ENCODE results near the gene FAM13A.

The FAM13A gene

DNA sequence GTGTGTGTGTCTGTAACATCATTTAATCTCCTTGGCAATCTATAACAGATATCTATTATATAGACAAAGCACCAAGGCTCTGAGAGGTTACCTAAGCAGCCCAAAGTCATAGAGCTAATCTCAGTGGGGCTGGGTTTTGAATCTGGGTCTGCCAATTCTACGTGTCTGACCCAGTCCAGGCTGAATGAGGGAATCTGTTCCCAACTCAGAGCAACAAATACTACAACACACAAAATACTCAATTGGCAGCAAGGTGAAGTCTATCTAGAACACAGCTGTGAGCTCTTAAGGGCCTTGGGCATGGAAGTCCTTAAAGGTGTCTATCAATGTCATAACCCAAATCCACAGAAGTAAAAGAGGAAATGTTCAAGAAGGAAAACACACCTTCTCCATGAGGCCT is 311.8 kb downstream of the FAM13A start:
- DNase-seq (ENCODE audit: low read depth): no peak

DNA sequence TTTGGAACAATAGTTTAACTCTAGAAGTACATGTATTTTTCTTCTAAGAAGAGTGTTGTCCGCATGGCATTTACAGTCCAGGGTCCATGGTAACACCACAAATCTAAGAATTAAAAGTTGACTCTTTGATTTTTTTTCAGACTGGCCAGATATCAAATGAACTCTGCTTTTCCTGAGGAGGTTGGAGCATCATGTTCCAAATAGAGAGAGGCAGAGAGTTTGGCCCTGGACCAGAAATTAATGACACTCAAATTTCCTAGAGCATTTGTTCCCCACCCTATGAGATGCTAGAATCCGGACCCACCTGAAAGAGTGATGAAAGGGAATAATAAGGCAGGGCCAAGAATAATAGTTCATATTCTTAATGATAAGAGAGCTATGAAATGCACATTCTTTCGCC is 312.4 kb downstream of the FAM13A start:
- DNase-seq (ENCODE audit: low read depth): no peak

DNA sequence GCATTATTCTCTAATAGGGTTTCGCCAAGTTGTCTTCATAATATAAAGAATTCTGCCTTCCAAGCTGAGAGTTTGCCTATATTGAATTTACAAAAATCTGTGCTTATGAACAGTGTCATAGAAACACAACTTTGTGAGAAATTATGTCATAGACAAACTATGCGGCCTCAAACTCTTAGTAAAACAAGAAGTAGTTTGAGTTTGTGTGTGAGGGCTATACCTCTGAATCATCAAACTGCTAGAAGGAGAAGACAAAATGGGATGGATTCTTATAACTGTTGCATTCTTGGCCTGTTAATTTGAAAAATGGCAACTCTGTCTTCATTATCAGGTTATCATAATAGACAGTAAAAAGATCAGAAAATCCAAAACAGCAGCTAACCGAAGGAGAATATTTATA is 313.3 kb downstream of the FAM13A start:
- DNase-seq (ENCODE audit: low read depth): peak; percentile 80

DNA sequence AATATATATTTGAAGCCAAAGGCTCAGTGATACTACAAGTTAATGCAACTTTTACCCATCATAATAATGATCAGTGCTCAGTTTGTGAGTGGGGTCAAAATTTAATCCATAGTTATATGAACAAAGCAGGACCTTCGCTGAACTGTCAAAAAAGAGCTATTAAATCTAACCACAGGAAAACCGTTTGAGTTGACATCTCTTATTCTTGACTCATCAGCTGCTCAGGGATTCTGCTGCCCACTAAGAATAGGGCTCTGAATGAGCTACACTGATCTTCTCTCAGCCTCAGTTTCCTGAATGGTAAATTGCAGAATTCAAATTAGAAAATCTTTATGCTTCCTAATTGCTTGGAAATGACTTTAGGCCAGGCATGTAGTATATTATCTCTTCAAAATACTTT is 314.4 kb downstream of the FAM13A start:
- peak; percentile 60 for DNase-seq (ENCODE audit: low read depth)

DNA sequence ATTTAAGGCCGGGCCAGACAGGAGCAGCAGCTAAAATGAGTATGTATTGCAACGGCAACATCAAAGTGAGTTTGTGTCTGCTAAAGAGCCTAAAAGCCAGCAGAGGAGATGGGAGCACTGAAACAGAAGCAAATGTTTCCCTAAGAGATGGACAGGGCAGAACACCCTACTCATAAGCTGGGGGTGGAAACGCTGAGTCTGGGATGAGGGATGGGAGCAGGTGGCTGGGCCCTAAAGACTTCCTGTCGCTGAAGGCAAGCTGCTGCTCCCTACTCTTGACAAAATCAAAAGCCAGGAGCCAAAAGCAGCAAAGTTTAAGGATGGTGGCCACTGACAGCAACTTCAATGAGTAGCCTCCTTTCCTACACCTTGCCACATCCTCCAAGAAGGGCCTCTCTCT is 318.8 kb downstream of the FAM13A start:
- DNase-seq (ENCODE audit: low read depth): no peak

DNA sequence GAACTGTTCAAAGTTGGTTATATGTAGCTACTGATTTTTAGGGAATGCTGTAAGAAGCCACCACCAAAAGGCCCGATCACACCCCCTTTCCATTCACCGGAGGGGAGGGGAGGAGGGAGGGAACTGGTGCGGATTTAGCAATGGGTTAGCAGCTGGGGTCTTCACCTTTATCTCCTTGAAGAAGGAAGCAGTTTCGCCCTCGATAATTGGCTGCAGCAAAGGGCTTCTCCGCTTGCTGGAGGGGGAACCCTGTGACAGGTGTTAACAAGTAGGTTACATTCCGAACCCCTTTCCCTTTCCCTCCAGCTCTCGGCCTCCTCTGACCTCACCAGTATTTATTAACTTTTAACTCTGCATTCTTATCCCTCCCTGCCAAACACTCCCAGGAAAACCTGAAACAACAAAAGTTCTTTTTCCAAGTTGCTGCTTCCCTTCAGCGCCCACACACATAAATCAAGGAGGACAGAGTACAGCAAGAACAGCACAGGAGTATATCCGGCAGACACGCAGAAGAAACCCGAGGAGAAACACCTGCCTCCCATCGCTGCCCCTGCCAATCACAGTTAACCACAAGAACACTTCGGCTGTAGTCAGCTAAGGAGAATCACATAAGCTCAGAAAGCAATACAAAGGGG is 319.6 kb downstream of the FAM13A start:
- DNase-seq (ENCODE audit: low read depth): no peak

DNA sequence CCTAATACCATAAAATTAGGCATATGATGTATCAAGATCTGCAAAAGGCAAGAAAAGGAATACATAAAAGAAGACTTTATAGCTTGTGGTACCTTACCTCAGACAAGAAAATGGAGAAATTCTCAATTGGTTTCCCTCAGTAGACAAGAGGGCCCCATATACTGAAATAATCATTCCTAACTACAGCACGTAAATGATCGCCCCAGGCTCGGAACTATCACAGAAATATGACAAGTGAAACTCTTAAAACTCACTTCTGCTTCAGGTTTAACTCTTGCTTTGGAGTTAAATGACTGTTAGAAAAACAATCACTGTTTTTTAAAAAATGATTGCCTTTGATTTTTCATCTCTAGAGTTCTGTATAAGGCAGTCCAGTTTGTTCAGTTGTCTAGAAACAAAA is 320.7 kb downstream of the FAM13A start:
- no peak for DNase-seq (ENCODE audit: low read depth)

DNA sequence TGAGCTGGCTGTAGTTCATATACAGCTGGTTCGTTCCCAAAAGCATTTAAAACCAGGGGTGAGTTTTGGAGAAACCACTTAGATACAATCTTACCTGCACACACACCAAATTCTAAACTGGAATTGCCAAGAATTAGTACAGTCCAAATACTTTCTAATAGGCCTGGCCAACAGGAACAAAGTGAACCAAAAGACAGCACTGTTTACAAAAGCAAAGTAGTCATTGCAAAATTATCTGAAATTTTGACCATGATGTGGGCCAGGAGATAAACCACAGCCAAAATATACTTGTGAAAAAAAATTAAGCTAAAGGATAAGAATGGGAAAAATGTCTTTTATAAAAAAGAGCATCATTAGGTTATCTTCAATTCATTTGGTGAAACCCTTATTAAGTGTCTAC is 321.4 kb downstream of the FAM13A start:
- DNase-seq (ENCODE audit: low read depth): no peak

DNA sequence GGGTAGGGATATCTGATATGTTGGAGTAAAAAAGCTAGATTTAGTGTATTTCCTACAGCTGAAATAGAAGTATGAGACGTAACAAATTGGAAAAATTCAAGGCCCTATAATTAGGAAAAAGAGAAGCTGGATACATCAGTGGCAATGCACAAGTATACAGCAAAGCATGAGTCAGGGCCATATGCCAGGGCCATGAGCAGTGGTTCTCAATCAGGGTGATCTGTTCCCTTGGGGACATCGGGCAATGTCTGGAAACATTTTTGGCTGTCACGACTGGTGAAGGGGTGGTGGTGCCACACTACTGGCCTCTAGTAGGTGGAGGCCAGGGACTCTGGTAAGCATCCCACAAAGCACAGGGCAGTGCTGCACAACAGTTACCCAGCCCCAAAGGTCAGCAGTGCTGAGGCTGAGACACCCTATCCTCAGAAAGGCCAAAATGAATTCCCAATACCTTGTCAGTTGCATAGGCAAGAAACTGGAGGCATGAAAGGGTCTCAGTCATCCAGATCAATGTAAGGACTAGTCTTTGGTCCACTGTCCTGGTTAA is 322.5 kb downstream of the FAM13A start:
- peak; percentile 6 for DNase-seq (ENCODE audit: low read depth)

DNA sequence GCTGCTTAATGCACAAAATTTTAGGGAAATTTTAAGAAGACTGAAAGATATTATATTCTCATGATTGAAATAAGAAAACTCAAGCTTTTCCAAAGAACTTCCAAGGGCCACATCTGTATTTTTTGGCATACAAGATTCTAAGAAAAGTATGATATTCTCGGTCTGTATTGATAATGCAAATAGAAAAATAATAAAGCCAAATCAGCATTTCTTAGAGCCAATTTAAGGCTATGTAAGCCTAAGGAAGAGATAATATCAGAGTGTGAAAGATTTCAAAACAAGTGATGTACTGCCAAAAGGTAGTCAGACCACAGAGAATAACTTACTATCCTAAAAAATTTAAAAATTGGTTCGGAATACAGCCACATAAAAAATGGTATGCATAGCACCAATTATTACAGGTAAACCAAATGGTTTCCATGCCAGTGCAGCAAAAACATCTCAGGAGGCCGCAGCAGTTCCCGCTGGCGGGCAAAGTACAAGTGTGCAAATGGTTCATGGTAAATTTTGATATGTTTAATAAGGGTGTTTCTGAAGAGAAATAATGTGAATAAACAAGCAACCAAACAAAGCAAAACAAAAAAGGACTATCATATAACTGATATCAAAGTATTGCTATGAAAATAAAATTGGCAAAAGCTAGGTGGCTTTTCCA is 324.1 kb downstream of the FAM13A start:
- no peak for DNase-seq (ENCODE audit: low read depth)

DNA sequence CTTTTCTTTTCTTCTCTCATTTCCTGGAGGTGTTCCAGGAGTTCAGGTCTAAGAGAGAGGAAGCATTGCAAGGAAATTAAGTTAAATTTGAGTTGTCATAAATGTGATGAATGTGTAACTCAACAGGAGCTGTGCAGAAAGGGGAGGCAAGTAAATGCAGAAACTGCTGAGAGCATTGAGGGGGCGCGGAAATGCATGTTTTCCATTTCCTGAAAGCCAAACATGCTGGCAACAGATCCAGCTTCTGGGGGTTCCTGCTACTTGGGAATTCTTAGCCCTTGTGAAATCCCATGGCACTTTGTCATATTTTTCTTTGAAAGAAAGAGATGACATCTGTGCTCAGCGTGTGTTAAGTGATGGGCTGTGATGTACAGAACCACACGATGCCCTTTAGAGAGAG is 325.6 kb downstream of the FAM13A start:
- no peak for DNase-seq (ENCODE audit: low read depth)

DNA sequence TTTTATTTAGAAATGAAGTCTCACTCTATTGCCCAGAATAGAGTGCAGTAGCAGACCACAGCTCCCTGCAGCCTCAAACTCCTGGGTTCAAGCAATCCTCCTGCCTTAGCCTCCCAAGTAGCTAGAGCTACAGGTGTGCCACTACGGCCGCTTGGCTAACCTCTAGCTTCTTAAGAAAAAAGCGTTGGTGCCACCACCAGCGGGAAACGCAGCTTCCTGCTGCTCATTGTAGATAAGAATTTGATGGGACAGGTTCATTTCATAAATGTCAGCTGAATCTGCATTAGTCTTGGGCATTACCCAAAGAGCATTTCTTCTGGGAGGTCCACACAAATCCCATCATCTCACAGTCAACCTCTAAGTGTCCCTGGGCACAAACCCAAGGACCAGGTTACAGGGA is 326.2 kb downstream of the FAM13A start:
- DNase-seq (ENCODE audit: low read depth): no peak

DNA sequence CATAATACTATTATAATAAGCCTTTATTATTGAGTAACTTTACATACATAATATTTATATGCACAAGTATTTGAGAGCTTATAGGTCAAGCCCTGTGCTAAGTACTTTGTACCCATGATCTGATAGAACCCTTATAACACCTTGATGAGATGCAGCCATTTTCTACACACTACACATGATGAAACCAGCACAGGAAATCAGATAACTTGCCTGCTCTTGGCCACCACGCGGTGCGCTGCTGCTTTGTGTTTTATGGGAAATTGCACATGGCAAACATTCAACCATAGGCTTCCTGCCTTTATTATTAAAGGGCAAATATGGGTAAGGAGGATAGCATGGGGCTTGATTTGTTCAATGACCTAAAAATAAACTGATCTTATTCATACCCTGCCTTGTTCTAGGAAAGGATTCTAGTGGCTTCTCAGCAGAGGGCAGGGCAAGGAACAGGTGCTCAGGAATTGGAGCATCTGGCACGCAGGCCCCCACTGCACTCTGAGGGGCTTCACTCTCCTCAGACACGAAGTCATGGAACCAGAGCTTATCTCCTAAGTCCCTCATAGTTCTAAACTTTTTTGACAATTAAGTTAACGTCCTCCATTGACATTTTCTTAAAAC is 327.7 kb downstream of the FAM13A start:
- DNase-seq (ENCODE audit: low read depth): no peak

DNA sequence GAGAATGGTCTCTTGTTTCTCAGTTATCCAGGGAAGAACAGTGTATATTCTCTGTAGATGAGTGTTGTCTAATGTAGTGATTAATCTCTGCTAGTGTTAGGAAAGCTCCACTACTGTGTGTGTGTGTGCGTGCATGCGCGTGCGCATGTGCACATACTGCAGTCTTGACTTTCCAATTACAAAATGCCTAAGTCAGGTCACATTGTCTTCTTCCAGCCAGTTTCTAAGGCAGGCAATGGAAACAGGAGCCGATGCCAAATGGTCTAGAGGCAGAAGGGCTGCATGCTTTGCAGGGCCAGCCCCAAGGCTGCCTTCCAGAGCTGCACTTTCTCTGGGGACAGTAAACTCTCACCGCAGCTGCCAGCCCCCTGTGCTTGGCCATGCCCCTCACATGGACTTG is 328.8 kb downstream of the FAM13A start:
- DNase-seq (ENCODE audit: low read depth): no peak

DNA sequence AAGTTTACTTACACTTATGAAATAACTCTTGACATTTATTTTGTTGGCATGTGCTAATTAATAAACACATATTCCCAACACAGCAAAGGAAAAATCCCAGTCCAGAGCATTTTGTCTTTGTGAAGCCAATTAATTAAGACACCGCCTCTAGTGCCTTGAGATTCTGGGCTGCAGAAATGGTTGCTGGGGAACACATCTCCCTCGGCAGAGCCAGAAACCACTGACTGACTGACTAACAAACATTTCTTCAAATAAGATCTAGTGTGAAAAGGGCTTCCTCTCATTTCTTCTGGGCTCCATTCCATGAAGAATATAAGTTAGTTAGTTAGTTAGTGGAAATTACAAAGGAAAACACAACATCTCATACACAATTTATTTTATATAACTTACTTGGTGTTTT is 331.0 kb downstream of the FAM13A start:
- peak; percentile 31 for DNase-seq (ENCODE audit: low read depth)

DNA sequence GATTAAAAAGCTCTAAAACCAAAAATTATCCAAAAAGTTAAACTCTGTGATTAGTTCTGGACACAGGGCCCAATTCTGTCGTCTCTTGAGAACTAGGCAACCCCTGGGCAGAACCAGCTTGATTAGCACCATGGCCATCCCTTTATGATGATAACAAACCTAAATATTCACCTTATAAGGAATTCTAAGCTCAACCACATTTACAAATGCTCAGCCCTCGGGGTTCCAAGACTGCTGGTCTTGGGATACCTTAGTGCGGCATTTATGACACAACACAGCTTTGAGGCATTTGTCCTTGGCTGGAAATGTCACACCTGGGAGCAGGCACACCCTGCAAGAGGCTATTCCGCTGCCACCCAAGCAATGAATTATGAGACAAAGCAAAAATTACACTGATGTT is 331.8 kb downstream of the FAM13A start:
- DNase-seq (ENCODE audit: low read depth): no peak

DNA sequence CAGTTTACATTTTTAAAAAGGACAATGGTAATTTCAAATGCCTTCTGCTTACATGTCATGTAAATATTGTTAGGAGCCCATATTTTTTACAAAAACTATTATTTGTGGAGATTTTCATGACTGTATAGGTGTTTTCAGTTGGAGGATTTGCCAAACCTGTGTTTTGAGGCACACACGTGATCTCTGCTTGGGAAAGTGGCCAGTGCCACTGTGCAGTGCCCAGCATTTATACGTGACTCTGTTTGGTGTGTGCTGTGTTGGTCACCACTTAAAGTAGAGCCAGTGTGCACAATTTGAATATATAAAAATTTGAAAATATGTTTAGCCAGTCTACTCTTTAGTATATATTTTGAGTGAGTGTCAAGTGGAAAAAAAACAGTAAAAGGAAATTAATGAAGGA is 332.6 kb downstream of the FAM13A start:
- DNase-seq (ENCODE audit: low read depth): no peak

DNA sequence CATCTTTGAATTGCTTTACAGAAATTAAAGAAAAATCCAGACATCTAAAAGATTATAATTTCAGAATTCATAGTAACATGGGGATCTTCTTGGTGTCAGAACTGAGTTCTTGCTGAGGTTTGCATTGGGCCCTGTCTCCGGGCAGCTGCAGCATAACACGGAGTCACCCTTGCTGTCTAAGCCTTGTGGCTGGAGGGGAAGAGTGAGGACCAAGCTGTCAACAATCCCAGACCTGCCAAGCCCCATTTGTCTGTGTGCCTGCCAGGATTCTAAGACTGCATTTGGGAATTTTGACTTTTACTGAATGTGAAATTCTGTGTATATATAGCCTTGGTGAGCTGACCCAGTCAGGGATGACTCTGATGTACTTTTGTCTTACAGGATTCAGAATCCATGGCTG is 334.2 kb downstream of the FAM13A start:
- no peak for DNase-seq (ENCODE audit: low read depth)

DNA sequence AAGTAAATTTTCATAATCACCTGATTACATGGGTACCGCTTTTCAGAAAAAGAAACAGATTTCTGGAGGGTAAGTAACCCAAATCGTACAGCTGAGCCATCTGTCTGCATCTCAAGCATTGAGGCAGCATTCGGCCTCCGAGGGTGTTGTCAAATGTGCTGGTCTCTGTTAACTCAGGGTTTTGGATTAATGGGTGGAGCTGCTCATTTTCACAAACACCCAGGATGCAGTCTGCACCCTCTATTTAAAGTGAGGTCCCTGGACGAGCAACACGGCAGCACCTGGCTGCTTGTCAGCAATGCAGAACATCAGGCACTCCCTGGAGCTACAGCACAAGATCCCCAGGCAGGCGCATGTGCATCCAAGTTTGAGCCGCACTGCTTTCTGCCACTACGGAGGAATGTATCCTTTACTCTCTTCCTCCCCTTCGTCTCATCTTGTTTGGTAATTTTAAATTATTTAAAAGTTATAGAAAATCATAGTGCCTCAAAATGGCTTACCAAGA is 334.7 kb downstream of the FAM13A start:
- no peak for DNase-seq (ENCODE audit: low read depth)

DNA sequence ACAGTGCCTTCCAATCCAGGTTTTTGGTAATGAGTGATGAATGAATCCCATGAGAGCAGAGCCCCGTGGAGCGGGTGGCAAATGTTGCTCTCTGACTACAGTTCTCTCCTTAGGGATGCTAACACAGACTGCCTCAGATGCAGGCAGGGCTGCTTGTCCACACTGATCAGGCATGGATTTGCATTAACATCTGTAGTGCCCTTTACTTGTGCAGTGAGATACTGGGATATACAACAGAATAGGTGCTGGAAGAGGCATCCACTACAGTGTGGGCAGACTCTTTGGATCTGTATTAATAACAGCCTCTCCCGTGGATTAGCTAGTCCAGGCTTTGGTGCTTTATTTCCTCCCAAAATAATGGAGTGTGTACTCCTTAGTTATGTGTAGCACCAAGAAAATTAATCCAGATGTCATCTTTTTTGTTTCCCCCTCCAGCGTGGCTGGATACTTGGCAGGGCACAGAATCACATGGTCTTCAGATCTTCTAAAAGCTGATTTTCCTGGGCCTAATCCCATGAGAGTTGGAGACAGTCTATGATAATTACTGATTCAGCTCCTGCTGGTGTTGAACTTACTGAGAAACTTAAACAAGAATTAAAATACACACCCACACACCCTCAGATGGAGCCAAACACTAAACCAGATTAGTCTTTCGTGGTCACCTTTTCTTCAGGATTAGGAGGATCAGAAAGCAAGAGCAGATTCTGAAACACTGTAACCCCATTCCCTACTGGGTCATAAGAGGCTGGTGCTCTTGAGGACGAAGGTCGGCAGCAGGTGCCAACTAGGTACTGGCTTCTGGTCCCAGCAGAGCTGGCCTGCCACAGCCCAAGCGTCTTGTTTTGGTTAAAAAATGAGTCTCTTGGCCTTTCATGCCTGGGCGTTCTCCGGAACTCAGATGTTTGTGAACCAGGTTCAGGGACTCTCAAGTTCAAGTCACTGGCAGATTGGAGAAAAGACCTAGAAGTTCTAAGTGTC is 336.2 kb downstream of the FAM13A start:
- no peak for DNase-seq (ENCODE audit: low read depth)

DNA sequence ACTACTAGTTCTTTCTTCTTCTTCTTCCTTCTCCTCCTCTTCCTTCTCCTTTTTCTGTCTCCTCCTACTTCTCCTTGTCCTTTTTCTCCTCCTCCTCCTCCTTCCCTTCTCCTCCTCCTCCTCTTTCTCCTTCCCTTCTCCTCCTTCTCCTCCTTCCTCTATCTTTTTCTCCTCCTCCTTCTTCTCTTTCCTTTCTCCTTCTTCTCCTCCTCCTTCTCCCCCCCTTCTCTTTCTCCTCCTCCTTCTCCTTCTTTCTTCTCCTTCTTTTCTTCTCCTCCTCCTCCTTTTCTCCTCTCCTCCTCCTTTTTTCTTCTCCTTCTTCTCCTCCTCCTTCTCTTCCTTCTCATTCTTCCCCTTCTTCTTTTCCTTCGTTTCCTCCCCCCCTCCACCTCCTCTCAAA is 337.6 kb downstream of the FAM13A start:
- no peak for DNase-seq (ENCODE audit: low read depth)

DNA sequence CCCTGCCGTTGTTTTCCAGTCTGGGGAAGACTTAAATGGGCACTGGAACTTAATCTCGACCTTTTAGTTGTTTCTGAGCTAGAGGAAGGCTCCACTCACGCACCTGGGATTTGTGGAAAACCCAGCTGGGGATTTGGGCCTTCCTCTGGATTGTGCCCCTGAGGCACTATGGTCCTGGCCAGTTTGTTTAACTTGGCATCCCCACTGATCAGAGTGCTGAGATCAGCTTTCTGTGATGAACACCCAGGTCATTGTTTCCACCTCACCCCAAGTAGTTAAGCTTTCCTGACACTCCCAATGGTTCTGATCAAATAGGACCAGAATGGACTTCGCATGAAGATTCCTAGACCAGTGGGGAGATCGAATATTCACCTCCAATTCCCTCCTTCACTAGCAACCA is 338.9 kb downstream of the FAM13A start:
- DNase-seq (ENCODE audit: low read depth): no peak
